Suppressor macrophage treated with lipopolysaccharide for 4 hours (primary cell): Measurements from ENCODE around the gene CERS1.

Experiments used
- DNase-seq: peaks from one replicate; pipeline ENCODE4 v3.0.0-alpha.2; 2020

The CERS1 gene, protein sequence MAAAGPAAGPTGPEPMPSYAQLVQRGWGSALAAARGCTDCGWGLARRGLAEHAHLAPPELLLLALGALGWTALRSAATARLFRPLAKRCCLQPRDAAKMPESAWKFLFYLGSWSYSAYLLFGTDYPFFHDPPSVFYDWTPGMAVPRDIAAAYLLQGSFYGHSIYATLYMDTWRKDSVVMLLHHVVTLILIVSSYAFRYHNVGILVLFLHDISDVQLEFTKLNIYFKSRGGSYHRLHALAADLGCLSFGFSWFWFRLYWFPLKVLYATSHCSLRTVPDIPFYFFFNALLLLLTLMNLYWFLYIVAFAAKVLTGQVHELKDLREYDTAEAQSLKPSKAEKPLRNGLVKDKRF

DNA sequence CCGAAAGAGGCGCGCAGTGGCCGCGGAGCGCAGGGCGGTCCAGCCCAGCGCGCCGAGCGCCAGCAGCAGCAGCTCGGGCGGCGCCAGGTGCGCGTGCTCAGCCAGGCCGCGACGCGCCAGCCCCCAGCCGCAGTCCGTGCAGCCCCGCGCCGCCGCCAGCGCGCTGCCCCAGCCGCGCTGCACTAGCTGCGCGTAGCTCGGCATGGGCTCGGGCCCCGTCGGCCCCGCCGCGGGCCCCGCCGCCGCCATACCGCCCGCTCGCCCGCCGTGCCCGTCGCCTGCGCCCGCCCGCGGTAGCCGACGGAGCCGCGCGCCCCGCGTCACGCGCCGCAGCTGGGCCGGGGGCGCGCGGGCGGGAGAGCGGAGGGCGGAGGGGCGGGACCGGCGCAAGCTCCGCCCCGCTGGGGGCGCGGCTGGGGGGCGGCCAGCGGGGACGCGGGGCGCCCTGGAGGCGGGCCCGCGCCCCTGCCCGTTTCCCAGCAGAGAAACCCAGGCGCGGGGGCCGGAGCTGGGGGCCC lies at the start of gene CERS1:
TSS of gene CERS1 (minus strand) at position 335 of the 518 bp plus-strand sequence. CDS start at position 249, 86 bp downstream.
- DNase-seq, result peak; percentile 6

DNA sequence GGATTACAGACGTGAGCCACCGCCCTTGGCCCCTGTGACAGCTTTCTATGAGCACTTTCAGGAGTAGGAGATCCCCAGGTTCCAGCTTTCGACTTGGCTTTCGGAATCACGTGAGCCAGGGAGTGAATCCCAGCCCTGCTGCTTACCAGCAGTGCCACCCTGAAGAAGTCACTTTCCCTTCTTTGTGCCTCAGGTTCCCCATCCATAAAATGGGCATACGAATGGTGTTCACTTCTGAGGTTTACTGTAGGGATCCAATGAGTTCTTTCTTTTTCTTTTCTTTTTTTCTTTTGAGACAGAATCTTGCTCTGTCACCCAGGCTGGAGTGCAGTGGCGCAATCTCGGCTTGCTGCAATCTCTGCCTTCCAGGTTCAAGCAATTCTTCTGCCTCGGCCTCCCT lies 49.3 kb upstream of the CERS1 start:
- DNase-seq, result no peak

DNA sequence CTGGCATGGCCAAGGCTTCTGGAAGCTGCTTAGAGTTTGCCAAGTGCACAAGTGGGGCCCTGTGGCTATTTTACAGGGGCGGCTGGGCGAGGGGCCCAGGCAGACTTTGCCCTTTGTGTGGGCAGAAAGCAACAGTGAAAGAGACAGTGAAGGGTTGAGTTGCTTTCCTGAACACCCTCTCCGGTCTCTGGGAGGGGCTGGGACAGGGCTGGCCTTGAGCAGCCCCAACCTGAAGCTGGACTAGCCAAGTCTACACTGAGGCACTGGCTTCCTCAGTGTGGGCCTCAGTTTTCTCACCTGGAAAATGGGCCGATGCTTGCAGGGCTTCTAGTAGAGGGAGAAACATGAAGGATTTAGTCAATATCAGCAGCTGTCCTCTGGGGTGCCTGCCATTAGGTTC lies 47.5 kb upstream of the CERS1 start:
- DNase-seq, result no peak

DNA sequence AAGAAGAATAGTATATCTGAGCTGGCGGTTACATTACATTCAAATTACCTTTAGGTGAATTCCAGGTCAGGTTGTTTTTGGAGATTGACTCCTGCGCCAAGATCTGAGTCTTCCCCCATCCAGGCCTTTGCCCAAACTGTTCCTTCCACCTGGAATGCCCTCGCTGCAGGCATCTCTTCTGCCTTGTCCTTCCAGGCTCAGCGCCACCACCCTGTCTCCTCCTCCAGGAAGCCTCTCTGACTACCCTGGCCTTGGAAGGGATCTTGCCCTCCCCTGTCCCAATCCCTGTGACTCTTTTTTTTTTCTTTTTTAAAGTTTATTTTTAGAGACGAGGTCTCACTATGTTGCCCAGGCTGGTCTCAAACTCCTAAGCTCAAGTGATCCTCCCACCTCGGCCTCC lies 46.7 kb upstream of the CERS1 start:
- no peak for DNase-seq

DNA sequence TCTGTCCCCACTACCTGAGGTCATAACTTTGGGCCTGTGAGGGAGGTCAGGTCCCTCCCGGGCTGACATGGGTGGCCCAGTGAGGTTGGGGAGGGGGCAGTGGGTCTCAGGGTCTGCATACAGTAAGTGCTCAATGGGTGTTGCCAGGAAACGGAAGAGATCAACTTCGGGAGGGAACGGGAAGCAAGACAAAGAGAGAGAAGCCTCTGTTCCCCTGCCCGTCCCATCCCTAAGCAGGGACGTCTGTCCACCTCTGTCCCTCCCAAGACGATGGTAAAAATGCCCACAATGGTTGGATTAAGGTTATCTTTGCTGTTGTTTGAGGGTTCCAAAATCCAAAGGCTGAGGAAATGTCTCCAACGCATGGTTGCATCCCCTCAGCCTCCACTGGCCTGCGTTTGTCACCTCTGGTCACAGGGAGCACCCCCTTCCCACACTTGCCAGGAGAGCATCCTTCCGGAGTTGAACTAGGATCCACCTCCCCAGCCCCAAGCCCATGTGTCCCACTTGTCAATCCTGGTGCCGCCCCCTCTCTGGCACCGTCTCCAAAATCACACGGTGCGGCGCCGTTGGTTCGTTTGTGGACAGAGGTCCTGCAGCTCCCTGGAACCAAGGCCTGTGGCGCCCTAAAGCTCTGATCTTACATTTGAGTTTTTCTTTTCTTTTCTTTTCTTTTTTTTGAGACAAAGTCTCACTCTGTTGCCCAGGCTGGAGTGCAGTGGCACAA lies 45.8 kb upstream of the CERS1 start:
- no peak for DNase-seq

DNA sequence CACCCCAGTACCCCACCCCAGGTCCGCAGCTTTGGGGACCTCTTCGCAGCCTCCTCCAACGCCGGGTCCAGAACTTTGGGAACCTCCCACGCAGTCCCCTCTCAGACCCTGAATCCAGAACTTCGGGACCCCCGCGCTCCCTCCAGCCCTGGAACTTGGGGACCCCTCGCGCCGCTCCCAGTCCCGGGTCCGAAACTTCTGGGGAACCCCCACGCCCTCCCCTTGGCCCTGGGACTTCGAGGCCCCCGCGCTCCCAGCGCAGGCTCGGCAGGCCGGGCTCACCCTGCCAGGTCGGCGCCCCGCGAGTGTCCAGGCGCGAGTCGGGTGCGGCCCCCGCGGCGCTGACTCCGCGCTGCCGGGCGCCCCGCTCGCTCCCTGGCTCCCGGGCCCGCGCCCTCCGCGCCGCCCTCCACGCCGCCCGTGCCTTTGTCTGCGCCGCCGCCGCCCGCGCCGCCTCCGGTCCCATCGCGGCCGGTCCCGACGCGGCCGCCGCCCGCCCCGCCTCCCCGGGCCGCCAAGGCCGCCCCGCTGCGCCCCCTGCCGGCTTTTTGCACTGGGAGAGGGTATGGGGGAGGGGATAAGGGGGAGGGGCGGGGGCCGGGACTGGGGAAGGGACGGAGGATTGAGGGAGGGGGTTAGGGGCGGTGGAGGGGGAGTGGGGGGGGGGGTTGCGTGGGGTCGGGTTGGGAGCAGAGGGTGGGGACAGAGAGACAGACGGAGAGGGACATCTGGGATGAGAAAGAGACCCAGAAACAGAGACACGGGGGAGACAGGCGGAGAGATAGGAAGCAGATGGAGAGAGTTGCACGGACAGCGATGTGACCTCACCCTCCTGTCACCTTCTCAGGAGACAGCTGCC lies 45.0 kb upstream of the CERS1 start, which contains the start of gene HOMER3:
TSS of gene HOMER3 (minus strand) at position 449 of the 859 bp plus-strand sequence. CDS start 2,235 bp downstream, outside the sequence.
- peak; percentile 89 for DNase-seq

DNA sequence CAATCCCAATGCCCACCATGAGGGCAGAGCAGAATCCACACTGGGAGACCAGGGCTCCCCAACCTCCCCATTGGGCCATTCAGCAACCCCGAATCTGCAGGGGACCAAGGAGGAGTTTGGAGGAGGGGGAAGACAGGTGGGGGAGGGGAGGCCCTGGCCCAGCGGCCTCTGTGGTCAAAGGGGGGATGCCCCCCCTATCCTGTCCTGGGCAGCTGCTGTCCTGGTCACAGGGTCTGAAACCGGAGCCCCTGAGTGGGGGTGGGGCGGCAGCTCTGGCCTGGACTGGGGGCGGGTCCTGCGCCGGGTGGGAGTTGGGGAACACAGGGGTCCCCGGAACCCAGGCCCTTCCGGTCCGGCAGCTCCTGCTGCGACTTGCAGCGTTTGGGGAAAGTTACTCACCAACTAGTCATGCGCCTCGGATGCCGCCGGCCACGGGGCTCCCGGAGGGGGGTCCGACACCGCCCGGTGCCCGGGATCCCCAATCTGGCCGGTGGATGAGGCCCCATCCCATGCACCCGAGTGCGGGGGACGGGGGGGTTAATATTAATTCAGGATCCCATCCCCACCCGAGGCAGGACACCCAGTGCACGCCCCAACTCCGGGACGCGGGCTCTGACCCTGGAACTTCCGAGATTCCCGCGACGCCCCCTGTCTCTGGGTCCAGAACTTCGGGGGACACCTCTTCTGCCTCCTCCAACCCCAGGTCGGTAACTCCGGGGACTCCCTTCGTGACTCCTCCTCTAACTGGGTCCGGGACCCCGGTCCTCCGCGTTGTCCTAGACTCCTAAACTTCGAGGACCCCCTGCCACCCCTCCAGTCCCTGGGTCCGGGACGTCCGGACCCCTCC lies 44.2 kb upstream of the CERS1 start:
- DNase-seq, result peak; percentile 46

DNA sequence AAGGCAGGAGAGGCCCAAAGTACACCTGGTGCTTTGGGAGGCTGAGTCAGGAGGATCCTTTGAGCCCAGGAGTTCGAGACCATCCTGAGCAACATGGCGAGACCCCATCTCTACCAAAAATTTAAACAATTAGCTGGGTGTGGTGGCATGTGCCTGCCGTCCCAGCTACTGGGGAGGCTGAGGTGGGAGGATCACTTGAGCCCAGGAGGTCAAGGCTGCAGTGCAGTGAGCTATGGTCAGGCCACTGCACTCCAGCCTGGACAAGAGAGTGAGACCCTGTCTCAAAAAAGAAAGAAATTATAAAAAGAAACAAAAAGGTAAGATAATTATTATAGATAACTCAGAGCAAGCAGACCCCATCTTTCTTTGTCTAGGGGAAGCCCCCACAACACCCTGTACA lies 43.2 kb upstream of the CERS1 start:
- DNase-seq, result no peak

DNA sequence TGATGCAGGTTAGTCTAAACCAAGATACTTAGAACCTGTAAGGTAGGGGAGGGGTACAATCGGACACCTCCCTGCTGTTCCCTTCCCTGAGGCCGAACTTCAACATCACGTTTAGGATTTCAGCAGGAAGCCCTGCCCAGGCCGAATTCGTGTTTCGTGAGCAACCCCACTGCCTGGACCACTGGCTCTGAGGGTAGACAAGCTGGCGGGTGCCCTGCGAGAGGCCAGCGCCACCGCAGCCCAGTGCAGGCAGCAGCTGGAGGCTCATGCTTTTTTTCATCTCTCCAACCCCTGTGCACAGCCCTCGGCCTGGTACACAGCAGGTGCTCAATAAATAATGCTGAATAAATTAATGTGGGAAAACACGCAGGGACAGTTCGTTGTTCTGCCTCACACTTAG lies 37.3 kb upstream of the CERS1 start:
- DNase-seq, result no peak

DNA sequence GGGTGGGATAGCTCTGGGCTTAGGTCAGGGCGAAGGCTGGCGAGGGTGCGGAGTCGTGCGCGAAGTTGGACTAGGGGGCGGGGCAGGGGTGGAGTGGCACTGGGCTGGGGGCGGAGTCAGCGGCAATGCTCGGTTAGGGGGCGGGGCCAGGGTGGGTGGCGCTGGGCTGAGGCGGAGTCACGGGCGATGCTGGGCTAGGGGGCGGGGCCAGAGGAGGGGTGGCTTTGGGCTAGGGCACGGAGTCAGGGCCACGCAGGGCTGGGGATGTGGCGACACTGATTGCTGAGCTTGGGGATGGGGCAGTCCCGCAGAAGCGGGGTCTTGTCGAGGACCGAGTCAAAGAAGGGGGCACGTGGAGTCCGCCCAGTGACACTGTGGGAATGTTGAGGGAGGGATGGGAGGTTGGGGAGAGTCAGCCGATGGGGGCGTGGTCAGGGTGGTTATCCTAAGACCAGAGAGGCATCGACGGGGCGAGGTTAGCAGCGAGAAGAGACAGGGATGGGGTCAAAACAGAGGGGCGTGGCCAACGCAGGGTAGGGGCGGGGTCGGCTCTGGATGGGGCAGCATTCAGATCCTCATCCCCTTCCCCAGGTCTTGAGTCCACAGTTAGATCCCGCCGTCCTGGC lies 36.4 kb upstream of the CERS1 start:
- peak; percentile 92 for DNase-seq

DNA sequence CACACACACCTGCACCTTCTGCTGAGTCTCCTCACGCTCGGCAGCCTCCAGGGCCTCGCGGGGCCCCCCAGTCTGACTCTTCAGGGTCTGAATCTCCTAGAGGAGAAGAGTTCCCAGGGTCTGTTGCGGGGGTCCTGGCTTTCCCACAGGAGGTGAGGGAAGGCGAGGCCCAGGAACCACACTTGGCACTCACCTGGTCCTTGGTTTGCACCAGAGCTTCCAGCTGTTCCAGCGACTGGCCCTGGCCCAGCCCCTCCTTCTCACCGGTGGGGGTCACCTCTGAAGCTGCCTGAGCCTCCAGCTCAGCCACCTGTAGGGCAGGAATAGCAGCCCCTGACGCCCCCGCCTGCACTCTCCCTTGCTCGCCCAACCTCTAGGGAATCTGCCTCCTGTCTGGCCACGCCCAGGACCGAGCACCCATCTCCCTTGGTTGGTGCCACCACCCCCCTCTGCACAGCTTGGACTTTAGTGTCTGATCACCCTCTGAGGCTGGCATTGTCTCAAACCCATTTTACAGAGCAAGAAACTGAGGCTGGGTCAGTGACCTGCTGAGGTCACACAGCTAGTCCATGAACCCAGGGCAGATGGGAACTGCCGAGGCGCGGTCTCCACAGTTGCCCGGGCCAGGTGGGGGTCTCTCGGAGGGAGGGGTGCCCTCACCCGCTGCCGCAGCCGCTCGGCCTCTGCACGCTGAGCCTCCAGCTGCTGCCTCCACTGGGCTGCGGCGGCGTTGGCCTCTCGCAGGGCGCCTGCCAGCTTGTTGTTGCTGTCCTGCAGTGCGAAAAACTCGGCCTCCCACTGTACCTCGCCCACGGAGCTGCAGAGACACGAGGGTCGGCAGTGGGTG lies 35.6 kb upstream of the CERS1 start:
- no peak for DNase-seq

DNA sequence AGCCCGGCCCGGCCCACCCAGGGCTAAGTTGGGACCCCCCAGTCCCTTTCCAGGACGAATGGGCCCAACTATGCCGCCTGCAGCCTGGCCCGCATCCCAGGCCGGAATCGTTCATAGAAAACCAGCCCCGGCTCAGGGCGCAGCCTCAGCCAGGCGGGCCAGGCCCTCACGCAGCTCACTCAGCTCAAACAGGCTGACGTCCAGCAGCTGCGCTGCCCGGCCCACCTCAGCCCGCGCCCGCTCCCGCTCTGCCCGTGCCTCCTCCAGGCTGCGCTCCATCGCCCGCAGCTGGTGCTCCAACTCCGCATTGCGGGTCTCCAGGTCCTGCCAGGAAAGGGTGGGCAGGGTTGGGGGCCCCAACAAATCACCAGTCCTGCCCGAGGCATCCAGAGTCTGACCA lies 33.4 kb upstream of the CERS1 start:
- DNase-seq, result no peak

DNA sequence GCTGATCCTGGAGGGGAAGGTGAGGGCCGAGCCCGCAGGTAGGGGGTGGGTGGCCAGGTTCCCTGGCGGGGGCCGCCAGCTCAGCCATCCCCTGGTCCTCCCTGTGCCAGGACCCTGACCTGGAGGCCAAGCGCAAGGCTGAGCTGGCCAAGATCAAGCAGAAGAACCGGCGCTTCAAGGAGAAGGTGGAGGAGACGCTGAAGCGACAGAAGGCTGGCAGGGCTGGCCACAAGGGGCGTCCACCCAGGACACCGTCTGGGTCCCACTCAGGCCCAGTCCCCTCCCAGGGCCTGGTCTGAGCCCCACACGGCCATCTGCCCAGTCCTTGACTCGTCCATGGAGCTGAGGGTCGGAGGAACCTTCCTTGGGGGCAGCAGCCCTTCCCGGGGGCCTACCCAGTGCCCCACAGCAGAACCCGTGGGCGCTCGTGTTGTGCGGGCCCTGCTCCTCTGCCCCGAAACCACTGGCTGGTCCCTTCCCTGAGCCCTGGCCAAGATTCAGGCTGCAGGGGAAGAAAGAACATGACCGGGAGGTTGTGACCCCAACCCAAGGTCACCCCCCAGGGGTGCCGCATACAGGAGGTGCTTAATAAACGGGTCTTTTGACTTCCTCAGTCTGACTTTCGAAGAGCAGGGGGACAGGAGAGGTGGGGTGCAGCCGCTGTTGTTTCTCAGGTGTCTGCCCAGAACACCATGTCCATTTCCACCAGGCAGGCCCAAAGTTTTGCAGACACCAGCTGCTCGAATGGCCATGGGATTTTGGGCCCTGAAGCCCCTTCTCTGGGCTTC lies 32.3 kb upstream of the CERS1 start:
- no peak for DNase-seq

DNA sequence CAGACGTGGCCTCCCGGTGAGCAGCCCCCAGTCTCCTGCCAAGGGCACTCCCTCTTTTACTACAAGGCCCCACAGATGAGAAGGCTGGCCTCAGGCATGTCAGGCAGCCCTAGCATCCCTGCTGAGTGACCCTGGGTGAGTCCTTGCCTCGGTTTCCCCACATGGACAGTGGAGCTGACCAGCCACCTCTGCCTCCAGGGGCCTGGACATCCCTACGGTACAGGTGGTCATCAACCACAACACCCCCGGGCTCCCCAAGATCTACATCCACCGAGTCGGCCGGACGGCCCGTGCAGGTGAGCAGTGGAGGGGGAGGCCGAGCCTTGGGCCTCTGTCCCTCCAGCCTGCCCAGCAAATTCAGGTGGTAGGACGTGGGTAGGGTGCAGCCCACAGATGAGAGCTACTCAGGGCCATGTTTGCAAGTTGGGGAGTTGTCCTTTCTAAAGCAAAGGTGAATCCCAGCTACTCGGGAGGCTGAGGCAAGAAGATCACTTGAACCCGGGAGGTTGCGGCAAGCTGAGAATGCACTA lies 28.8 kb upstream of the CERS1 start:
- DNase-seq, result no peak

DNA sequence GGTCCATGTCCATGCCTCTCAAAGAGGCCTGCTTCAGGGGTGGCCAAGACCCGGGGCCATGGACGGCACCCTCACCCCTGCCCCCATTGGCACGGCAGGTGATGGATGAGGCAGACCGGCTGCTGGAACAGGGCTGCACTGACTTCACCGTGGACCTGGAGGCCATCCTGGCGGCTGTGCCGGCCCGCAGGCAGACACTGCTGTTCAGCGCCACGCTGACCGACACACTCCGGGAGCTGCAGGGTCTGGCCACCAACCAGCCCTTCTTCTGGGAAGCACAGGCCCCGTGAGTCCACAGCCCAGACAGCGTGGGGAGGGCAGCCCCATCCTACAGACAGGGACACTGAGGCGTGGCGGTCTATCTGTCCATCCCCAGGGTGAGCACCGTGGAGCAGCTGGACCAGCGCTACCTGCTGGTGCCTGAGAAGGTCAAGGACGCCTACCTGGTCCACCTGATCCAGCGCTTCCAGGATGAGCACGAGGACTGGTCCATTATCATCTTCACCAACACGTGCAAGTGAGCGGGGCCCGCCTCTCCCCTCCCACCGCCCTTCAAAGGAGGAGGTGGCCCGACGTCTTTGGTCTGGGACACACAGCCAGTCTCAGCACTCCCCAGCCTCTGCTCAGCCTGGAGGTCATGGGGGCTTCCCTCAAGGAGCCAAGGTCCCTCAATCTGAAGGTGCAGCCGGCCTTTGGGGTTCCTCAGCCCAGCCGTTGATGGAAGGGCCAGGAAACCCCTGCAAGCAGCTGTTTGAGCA lies 26.4 kb upstream of the CERS1 start:
- no peak for DNase-seq

DNA sequence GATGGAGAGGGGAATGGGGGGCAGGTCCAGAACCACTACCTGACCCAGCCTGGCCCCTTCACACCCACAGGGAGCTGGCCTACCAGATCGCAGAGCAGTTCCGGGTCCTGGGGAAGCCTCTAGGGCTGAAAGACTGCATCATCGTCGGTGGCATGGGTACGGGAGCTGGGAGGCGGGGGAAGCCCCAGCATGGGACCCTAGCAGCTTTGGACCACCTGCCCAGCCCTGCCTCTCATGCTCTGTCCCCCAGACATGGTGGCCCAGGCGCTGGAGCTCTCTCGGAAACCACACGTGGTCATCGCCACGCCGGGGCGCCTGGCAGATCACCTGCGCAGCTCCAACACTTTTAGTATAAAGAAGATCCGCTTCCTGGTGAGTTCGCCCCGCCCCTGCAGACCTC lies 25.6 kb upstream of the CERS1 start:
- no peak for DNase-seq

DNA sequence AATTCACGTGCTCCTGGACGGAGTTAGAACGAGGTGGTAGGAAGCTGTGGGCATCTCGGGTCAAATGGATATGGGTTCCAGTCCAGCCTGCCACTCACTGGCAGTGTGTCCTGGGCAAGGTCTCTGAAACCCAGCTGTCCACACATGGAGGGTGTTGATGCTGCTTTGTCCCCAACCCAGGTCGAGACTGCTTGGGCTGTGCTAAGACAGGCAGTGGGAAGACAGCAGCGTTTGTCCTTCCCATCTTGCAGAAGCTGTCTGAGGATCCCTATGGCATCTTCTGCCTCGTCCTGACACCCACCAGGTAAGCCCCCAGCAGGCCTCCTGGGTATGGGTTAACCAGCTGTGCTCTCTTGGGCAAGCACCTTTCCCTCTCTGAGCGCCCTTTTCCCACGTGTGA lies 24.4 kb upstream of the CERS1 start:
- DNase-seq, result no peak

DNA sequence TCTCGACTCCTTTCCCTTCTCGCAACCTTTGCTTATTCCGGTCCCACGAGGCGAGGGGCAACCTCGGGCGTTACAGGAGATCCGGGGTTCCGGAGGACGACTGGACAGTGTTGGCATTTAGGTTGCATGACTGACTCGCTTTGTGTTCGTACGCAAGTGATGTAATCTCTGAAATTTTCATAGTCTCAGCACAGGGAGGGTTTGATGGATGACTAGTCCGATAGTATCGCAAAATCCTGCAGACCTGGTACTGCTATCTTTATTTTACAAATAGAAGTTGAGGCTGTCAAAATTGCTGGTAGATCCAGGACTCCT lies 23.9 kb upstream of the CERS1 start:
- peak; percentile 8 for DNase-seq
